ENCODE data around the gene RNF10.
"Not testable (repeated sequence)": the region's sequence is repeated elsewhere in the genome, so short reads cannot be mapped to it uniquely, and the experiment has no call there.

RNF10 gene

DNA sequence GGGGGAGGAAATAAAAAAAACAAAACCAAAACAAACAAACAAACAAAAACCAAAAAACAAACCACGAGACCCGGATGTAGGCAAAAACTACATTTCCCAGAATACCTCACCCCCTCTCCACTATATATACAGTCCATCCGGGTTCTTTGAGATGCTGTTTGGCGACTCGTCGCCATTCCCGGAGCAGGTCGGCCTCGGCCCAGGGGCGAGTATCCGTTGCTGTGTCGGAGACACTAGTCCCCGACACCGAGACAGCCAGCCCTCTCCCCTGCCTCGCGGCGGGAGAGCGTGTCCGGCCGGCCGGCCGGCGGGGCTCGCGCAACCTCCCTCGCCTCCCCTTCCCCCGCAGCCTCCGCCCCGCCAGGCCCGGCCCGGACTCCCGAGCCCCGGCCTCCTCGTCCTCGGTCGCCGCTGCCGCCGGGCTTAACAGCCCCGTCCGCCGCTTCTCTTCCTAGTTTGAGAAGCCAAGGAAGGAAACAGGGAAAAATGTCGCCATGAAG, at the start of gene RNF10:
Gene RNF10, plus strand, starts transcription at position 154 of the 500 bp plus-strand sequence. CDS start 456 bp downstream, outside the sequence.
- peak; percentile 76 for FAIRE-seq

DNA sequence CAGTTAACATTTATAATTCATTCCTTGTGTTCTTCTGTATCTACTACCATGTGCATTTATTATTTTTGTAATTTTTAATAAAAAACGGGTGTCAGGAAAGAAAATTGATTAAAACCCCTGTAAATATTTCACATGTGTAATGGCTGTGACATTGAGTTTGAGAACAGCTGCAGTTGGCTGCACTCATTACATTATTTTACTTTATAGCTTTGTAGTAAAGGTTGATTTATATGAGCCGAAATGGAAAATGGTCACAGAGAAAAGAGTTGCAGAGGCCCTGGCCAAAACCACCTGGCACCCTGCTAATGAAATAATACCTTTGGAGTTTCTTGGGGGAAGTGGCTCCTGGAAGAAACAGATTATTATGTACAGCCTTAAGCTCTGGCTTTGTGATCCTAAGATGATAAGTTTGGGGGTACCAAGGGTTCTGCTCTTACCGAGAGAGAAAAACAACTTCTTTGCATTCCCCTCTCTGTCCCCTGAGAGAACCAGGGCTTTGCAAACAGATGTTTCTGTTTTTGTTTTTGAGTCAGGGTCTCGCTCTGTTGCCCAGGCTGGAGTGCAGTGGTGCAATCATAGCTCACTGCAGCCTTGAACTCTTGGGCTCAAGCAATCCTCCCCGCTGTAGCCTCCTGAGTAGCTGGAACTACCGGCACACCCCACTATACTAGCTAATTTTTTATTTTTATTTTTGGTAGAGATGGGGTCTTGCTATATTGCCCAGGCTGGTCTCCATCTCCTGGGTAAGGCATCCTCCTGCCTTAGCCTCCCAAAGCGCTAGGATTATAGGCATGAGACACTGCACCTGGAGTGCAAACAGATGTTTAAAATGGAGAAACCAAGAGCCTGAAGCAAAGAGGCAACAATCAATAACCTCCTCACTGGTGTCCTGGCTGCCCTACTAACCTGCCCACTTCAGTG, 47.9 kb upstream of the RNF10 start:
- FAIRE-seq = no peak

DNA sequence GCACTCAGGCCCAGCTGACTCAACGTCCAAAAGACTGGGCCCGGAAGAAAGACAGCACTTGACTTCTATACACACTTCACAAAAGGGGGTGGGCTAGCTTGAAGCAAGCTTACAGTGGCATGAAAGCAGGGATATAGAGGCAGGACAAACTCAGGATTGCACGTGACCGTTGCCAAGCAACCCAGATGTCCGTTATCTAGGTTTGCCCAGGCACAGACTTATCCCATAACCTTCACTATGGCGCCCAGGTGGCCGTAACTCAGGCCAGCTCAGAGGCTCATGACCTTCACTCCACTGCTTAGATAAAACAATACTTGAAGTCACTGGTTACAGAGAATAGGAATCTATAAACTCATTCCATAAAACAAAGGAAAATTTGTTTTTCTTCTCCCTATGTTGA, 46.6 kb upstream of the RNF10 start:
- FAIRE-seq = not testable (repeated sequence)

DNA sequence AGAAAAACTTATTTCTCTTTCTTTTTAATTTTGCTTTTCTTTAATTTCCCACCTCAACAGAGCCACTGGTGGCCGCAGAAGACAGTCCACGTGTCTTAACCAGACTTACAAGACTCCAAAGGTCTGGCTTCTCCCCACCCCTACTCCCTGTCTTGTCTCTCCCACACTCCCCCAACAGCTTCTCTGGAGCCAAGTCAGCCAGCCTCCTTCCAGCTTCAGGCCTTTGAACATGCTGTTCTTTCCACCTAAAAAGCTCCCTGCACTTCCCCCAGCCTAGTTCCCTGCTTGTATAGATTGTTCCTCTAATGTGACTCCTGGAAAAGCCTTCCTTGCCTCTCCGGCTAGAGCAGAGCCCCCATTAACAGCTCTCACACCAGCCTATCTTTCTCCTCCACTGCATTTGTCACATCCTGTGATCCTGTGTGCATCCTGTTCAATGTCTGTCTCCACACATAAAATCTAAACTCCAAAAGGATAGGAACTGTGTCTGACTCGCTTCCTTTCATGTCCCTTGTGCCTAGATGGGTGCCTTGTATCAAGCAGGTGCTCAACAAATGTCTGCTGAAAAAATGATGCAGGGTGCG, 46.0 kb upstream of the RNF10 start:
- no peak for FAIRE-seq

DNA sequence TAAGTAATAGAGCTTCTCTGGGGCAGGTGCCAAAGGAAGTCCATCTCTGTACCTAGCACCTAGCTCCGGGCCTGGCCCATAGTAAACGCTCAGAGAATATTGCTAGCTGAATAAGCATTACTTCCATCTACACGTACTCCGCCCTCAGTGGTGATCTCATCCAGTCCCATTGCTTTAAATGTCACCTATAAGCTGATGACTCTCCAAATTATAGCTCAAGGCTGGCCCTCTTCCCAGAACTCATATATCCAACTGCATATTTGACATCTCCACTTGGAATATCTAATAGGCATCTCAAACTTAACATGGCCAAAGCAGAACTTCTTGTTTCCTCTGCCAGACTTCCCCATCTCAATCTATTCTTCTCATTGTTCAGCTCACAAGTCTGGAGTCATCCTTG, 45.1 kb upstream of the RNF10 start:
- FAIRE-seq = no peak

DNA sequence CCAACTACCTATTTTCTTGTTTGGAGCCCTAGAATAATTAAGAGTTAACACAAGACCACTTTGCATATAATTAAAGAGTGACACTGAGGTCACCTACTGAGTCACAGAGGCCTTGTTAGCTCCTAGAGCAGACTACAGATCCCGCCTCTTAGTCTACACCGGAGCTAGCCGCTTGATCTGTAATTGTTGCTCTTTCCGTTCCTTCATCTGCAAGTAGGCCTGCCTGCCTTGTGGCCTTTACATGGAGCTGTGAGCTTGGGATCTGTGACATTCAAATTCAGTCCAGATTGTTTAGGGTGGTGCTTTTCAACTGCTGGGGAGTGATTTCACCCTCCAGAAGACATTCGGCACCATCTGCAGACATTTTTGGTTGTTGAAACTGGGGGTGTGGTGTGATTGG, 43.8 kb upstream of the RNF10 start:
- no peak for FAIRE-seq

DNA sequence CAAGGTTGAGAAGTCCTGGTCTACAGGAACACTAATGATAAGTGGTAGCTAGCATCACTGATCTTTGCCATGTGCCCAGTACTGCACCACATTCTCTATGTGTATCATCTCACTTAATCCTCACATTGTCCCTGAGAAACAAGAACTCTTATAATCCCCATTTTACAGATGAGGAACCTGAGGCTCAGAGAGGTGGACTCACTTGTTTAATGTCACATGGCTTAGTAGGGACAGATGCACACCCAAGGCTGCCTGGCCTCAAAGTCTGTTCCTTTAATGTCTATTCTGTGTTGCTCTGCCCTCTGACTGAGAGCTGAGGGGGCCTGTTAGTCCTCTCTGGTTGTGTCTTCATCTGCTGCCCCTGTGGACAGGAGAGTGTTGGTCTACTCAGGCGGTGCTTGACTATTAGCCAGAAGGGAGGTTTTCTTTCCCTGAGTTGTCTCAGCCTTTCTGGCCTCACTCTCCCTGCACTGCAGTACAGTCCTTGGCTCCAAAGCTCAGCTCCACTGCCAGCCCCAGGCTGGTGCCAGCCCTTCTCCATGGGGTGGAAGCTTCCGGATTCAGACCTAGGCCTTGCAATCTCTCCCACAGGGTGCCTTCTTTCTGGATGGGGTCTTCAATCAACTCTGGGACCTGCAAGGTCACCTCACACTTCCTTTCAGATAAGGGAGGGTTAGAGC, 43.2 kb upstream of the RNF10 start:
- no peak for FAIRE-seq

DNA sequence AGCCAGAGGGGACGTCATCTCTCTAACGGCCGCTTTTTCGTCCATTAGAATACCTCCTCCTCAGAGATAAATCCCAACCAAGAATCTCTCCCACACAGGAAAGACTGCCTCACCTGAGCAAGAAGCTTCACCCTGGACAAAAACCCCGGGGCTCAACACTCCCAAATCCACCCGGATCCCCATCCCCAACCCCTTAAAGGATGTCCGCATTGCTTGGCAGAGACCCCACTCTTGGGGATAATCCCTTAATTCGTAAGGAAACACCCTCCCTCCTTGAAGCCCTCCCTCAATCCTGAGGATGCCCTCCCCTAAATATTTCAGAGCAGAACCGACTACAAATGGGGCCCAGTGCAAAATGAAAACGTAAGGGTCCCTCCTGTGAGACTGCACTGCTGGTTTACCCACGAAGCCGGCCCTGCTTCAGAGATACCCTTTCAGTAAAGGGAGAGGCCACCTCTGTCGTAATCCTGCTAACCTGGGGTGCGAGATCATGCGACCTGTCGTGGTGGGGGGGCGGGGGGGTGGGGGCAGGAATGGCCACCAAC, 38.9 kb upstream of the RNF10 start:
- FAIRE-seq = no peak

DNA sequence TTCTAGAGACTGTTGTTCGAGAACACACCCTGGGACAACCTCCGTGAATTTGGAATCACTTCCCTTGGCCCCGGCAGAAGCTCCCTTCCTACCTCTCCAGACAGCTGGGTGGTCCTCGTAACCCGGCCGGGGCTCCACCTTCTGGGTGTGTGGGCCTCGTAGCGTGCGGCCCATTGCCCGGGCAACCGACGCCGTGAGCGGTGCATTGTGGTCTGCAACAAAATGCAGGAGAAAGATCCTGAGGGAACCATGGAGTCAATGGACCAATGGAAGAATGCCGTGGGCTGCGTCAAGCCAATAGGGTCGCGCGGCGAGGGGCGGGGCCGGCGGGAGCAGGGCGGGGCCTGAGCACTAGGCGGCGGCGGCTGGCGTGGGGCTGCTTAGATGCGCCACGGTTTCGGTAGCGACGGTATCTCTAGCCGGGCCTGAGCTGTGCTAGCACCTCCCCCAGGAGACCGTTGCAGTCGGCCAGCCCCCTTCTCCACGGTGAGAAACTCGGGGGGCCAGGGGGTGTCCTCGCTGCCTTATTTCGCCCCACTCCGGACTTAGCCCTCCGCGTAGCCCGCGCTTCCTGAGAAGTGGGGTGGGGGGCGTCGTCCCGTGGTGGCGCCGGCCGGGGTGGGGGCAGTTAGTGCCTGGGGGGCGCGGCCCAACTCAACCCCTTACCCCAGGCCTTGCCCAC, 38.3 kb upstream of the RNF10 start, which contains the start of gene DYNLL1:
Gene DYNLL1, plus strand, starts transcription at position 383 of the 682 bp plus-strand sequence. CDS start 309 bp downstream, outside the sequence.
- peak; percentile 47 for FAIRE-seq

DNA sequence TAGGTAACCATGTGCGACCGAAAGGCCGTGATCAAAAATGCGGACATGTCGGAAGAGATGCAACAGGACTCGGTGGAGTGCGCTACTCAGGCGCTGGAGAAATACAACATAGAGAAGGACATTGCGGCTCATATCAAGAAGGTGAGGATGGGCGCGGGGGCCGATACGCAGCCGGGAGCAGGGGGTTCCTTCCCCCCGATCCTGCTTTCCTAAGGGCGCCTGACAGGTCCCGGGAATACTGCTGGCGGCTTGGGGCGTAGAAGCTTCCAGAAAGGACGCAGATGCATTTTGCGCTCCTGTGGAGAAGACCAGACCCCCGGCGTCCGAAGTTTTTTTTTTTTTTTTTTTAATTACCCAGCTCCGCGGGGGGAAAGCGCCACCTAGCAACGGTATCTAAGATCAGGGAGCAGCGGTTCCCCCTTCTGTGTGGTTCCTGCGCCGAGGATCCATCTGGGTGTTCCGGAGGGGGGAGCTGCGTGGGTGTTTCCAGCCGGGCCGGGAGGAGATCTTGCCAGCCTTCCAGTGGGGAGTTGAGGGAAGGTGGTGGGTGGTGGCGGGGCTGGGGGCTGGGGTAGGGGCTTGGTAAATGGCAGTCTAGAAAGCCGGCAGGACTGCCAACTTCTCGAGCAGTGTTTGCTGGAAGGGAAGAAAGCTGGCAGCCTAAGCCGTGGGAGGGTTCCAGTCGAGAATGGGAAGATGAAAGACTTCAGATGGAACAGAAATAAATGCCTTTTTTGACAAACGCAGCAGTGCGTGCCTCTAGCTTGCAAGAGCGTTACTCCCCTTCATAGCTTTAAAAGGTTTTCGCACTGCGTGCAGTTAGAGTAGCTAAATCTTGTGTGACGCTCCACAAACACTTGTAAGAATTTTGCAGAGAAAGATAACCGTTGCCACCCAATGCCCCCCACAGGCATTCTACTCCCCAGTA, 37.5 kb upstream of the RNF10 start:
- no peak for FAIRE-seq

DNA sequence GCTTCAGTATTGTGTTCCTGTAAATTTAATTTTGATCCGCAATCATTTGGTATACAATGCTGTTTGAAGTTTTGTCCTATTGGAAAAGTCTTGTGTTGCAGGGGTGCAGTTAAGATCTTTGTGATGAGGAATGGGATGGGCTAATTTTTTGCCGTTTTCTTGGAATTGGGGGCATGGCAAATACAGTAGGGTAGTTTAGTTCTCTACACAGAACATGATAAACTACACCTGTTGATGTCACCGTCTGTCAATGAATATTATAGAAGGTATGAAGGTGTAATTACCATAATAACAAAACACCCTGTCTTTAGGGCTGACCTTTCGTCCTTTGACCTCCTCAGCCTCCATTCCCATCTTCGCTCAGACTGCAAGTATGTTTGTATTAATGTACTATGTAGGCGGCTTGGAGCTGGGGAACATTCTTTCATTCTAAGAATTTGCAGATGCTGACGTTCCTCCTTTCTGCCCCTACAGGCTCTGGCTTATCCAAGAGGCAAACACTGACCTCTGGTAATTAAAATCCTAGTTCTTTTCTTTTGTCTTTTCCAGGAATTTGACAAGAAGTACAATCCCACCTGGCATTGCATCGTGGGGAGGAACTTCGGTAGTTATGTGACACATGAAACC, 36.5 kb upstream of the RNF10 start:
- no peak for FAIRE-seq

DNA sequence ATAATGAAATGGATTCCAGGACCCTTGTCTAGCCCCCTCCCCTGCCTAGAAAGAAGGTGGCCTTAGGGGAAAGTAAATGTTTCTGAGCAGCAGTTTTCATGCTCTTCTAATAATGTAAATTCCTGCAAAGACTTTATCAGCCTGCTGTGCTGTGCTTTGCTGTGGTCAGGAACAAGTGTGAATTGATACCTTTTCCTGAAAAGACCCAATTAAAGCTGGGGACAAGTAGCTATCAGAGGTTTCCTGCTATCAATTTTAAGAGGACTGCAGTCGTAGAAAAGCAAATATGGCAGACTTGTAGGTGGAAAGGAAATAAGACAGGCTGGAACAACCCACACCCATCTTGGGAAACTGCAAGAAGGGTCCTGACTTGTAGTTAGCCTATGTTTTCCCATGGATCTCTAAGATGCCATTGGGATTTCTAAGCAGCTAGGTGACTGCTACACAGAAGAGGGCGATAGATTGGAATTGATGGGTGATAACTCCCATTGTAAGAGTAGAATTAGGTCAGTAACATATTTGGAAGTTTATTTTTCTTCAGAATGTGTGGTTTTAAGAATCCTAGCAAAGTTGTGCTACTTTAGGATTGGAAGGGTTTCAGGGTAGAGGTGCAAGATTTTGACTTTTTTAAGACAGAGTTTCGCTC, 35.2 kb upstream of the RNF10 start:
- no peak for FAIRE-seq

DNA sequence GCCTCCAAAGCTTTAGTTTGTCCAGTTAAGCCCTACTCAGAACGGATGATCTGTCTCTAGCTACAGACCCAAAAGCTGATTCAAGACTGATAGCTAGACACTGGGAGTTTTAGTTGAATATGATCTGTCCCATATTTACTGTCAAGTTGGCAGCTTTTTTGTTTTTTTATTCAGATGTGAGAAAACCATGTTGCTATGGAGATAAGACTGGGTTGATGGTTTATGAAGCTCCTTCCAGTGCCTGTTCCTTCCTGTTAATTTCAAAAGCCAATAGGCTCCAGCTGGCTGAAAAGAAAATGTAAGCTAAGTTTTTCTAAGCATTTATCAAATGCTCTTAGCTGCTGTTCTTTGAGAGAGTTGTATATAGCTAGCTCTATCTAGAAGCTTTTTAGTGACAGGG, 33.6 kb upstream of the RNF10 start:
- no peak for FAIRE-seq

DNA sequence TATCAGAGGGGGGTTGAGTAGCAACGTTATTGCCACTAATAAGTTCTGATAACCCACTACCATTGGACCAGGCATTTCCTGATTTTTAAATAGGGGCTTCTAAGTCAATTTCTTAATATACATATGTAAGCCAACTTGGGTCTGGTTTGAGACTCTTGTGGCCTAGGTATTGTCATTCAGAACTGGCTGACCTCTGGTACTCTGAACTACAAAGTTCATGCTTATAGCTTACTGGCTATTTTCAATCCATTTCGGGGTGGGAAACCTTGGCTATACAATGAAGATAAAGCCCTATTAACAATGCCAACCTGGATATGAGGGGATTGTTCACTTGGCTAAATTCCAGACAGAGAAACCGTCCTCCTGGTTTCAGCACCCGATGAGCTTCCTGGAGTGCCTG, 29.6 kb upstream of the RNF10 start:
- FAIRE-seq = no peak

DNA sequence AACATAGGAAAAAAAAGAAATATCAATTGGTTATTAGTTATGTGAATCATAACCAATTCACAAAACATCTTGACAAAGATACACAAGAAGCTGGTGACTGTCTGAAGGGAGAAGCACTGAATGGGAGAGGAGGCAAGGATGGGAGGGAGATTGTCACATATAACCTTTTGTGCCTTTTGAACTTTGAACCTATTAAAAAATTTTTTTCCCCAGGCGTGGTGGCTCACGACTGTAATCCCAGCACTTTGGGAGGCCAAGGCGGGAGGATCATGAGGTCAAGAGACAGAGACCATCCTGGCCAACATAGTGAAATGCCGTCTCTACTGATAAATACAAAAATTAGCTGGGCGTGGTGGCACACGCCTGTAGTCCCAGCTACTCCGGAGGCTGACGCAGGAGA, 25.6 kb upstream of the RNF10 start:
- no peak for FAIRE-seq

DNA sequence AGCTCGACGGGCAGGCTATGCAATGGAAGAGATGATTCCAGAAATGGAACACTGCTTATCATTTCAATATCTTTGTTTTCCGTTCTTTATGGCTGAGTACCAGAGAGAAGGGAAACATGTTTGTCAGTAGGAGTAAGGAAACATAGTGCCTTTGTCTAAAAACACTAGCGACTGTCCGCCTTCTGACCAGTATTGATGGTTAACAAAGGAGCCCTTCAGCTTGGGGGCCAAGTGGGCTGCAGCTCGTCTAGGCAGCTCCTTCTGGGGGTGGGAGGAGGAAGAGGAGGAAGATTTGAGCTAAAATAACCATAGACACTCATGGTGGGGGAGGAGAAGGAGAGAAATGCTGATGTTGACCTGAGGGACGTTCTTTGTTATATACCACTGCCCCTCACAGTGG, 20.2 kb upstream of the RNF10 start:
- FAIRE-seq = no peak

DNA sequence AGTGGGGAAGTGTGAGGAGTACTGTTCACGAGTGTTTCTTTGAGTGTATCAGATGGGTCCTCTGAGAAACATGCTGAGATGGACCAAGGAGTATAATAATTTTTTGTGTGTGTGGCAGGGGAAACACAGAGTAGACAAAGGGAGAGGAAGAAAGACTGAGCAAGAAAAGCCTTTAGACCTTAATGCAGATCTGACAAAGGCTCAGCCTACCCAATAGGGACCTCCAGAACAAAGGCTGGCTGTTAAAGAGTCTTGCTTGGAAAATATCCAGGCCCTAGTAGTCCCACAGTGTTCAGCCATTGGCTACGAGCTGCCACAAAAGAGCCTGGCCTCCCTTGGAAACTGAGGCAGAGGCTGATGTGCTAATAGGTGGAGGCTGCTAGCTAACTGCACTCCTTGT, 18.7 kb upstream of the RNF10 start:
- FAIRE-seq = no peak

DNA sequence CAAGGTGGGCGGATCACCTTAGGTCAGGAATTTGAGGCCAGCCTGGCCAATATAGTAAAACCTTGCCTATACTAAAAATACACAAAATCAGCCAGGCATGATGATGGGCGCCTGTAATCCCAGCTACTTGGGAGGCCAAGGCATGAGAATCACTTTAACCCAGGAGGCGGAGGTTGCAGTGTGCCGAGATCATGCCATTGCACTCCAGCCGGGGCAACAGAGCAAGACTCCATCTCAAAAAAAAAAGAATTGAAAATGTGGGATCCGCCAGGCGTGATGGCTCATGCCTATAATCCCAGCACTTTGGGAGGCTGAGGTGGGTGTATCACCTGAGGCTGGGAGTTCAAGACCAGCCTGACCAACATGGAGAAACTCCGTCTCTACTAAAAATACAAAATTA, 14.8 kb upstream of the RNF10 start:
- FAIRE-seq = not testable (repeated sequence)

DNA sequence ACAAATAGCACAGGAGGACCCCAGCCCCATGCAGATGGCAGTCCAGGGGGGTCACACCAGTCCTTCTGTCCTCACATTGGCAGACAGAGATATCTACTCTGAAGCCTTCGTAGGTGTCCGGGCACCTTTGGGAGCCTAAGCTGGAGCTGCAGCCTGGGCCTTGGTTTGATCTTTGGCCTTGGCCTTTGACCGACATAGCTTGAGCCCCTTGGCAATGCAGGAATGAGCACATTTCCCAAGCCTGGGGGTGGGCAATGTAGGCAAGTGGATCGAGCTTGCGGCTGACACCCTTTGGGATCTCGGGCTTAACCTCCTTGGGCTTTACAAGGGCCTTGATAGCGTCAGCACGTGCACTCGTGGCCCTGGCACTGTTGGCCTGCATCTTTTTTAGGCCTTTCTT, 11.6 kb upstream of the RNF10 start:
- no peak for FAIRE-seq

DNA sequence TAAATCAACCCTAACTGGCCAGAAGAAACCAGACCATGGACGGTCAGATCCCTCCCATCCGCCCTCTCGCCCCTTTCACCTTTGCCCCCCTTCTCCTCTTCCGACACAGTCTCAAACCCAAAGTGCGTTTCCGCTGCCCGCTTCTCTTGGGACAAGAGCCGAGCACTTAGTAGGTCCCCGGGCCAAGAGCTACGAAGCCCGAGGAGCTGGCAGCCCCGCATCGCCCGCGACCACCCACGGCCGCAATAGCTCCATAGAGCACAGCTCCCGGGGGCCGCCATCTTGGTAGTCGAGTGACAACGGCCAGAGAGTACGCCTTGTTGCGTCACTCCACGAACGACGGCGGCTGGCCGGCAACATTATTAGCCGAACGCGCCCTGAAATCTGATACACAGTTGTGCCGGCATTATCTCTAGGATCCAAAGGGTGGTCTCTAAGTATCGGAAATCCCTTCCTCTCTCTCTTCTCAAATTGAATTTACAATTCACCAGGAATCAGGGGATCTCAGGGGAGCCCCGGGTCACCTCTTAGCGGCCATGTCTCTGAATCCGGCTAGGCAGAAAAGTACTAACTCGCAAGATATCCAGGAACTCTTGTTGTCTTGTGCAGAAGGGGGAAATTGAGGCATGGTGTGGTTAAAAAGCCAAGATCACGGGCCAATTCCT, 5.2 kb upstream of the RNF10 start, which contains the start of gene COQ5:
Gene COQ5, minus strand, starts transcription at position 298 of the 665 bp plus-strand sequence. Its CDS starts 17 bp downstream, at position 281.
- FAIRE-seq = no peak
